HG03103 (cell line): Measurements from ENCODE around the gene TAF13.
"Not testable (repeated sequence)": the region's sequence is repeated elsewhere in the genome, so short reads cannot be mapped to it uniquely, and the experiment has no call there.

ENCODE experiments used
- ATAC-seq: cut with Tn5 transposase; IDR thresholded peaks from one replicate; pipeline ENCODE4 v1.9.1; 2021; ENCODE audit warnings: low read depth; ENCODE audit not compliant: unreplicated experiment

Gene TAF13

DNA sequence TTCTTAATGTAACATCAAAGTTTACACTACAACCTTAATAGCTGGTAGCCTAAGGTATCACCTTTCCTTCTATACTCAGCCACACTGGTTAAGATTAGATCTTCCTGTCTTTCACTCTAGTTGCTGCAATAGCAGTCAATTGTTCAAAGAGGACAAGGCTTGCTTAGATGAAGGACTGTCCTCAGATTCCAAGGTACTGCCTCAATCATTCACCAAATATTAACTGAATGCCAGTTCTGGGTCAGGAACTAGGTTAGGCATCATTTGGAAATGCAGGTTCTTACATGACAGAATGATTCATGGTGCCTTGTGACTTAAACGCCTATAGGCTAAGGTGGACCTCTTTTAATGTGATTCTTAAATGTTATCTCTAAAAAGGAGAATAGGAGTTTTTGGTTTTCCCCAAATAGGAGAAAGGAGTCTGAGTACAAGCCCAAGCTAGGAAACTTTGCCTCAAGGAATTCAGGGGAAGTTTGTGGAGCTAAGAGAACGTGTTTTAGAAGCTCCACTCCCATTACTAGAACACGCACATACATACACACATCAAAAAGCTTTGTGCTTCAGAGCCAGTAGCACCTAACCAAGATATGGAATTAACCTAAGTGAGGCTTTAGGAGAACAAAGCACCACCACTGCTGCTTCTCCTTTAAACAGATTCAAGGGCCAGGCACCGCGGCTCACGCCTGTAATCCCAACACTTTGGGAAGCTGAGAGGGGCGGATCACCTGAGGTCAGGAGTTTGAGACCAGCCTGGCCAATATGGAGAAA is 25.4 kb downstream of the TAF13 start:
- no peak for ATAC-seq

DNA sequence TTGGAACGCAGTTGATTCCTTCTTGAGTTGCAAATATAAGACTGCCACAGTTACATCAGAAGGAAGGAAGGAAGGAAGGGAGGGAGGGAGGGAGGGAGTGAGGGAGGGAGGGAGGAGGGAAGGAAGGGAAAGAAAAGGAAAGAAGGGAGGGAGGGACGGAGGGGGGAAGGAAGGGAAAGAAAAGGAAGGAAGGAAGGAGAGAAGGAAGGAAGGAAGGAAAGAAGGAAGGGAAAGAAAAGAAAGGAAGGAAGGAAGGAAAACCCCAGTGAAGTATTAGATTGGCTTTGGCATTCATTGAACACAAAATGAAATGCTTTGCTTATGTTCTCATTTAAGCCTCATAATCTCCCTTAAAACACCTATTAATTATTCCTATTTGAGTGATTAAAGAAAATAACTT is 27.5 kb downstream of the TAF13 start:
- ATAC-seq, result no peak

DNA sequence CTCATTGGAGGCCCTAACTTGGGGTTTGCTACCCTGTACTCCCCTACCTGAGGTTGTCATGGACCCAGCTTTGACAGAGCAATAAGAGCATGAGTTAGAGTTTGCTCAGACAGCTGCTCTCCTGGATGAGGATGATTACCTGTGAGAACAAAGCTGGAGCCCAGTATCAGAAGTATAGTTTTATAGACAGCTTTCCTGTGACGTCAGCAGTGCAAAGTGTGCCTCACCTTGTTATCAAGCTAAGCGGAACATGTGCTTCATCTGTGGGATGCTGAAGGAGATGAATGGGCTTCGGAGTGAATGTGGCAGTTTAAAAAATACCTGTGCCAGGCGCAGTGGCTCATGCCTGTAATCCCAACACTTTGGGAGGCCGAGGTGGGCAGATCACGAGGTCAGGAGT is 28.5 kb downstream of the TAF13 start:
- ATAC-seq, result no peak

DNA sequence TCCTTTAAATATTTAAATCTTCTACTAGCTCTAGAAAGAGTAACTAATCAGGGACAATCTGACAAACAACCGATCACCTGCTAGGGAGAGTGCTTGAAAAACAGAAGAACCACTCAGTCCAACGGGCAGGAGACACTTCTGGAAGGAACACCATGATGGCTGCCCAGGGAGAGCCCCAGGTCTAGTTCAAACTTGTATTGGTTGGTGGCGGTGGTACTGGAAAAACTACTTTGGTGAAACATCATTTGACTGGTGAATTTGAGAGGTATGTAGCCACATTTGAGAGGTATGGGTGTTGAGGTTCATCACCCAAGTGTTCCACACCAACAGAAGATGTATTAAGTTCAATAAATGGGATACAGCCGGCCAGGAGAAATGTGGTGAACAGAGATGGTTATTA is 29.1 kb downstream of the TAF13 start:
- no peak for ATAC-seq

DNA sequence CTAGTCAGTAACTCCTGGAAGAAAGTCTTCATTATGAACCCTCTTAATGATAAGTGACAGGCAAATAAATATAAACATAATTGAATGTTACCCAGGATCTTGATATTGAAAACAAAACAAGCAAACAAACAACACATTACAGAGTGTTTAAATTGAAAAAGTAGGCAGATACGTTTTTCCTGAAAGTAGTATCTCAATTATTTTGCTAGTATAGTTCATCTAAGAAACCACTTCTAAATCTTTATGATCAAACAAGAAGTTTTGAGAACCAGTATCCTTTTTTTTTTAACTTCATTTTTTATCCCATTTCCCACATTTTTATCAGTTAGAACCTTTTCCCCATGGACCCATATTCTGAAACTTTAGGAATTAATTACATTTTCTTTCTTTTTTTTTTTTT is 30.2 kb downstream of the TAF13 start:
- no peak for ATAC-seq

DNA sequence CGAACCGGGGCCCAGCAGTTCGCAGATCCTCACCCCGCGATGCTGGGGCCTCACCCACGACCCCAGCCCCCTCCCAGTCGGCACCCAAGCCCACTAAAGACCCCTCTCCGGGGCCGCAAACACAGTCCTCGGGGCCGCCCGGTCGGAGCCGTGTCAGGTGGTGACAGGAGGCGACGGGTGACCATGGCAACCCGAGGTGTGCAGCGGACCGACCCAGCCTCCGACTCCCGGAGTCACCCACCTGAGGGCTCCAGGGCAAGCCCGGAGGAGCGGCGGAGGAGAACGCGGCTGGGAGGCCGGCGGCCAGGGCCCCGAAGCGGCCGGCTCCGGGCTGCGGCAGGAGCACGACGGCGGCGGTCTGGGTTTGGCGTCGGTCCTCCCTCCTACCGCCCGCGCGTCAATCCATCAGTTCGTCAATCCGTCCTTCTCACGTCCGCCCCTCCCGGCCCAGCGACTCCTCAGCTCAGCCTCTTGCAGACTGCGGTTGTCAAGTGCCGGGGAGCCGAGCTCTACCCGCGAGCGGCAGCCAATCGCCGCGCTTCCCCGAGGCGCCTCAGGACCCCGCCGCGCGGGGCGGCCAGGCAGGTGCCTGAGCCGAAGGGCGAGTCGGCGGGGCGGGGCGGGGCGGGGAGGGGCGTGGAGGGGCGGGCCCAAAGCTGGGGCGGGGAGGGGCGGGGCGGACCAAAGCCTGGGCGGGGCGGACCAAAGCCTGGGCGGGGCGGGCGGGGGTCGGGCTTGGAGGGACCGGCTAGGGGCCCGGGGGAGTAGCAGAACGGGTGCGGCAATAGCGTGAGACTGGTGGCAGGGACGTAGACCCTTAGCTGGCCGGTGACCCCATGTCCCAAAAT is 34.0 kb downstream of the TAF13 start, which contains the start of gene WDR47:
Gene WDR47, minus strand, starts transcription at position 482 of the 848 bp plus-strand sequence. CDS start 18,590 bp downstream, outside the sequence.
- ATAC-seq, result peak; percentile 87

DNA sequence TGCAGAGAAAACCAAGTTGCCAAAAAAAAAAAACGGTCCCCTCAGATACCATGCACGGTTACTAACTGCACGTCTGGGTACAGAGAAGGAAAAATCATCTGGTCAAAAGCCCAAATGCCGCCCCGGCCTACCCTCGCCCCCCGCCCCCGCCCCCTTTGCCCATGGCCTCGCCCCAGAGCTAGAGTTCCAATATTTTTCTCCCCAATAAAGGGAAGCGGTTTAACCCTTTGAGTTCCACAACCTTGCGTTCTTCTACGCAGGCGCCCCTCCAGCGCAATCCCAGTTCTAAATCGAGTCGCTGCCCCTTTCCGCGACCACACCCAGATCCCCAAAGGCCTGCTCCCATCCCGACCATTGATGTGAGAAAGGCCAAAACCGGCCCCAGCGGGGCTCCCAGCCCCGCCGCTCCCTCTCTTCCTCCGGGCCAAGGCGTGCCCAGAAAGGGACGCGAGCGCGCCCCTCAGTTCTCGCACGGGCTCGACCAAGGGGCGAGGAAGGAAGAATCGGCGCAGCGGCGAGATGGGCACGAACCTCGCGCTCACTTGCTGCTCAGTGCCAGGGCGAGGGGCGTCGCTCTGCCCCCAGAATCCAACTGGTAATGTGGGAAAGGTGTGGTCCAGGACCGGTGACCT is 34.7 kb downstream of the TAF13 start:
- peak; percentile 15 for ATAC-seq

DNA sequence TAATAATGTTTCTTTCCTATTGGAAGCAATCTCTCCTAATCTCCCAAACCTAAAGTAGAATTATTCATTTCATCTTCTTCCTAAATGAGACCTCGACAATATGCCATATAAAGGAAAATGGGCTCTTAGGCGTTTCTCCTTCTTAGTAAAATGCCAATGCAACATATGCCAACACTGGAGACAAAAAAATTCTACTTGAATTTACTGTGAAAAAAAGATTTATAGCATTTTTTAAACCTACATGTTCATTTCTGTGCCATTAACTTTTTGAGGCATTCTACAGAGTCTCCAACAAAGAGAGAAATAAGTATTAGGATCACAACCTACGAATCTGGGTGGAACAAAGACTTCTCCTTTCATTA is 35.2 kb downstream of the TAF13 start:
- ATAC-seq, result no peak

DNA sequence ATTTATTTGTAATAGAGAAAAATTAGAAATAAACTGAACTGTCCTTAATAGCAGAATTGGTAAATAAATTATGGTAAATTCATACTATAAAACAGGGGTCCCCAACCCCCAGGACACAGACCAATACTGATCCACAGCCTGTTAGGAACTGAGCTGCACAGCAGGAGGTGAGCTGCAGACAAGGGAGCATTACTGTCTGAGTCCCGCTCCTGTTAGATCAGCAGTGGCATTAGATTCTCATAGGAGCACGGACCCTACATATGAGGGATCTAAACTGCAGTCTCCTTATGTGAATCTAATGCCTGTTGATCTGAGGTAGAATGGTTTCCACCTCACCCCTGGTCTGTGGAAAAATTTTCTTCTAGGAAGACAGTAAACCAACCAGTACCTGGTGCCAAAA is 41.4 kb downstream of the TAF13 start:
- no peak for ATAC-seq

DNA sequence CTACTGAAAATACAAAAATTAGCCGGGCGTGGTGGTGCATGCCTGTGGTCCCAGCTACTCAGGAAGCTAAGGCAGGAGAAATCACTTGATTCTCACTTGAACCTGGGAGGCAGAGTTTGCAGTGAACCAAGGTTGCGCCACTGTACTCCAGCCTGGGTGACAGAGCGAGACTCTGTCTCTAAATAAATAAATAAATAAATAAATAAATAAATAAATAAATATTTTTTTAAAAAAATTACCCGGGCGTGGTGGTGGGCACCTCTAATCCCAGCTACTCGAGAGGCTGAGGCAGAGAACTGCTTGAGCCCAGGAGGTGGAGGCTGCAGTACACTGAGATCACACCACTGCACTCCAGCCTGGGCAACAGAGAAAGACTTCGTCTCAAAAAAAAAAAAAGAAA is 46.3 kb downstream of the TAF13 start:
- ATAC-seq, result not testable (repeated sequence)

DNA sequence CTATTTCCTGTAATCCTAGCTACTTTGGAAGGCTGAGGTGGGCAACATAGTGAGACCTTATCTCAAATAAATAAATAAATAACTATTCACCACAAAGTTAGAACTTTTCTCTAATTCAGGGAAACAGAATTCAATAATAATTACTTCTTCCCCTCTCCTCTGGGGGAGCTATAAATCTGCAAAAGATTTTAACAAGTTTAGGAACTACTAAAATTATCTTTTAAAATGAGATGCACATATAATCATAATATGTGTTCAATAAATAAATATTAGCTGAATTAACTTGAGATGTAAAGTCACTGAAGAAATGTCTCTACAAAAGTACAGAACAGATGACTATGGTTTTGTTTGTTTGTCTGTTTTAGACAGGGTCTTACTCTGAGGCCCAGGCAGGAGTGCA is 48.0 kb downstream of the TAF13 start:
- no peak for ATAC-seq

DNA sequence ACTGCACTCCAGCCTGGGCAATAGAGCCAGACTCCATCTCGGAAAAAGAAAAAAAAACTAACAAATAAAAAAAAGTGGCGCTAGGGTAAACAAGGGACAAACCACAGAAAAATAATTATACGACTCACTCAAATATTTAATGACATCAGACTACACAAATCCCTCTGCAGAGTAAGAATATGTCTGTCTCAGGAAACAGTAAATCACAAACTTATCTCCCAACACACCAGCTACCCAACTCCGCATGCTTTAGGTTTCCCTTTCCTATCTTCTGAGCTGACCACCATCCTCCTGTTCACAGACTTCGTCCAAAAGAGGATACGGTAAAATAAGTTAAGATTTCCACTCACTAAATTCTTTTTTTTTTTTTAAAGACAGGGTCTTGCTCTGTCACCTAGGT is 50.1 kb downstream of the TAF13 start:
- ATAC-seq, result no peak

DNA sequence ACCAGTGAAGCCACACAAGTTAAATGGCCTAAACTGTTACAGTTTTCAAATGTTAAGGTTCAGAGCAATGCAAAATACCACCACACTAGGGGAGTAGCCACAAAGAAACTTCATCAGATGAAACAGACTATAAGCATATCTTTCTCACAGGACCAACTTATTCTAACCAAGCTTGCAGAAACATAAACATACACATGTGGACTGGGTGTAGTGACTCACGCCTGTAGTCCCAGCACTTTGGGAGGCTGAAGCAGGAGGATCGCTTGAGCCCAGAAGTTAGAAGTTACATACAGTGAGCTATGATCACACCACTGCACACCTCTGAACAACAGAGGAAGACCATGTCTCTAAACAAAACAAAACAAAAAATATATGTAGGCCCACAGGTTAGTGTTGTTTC is 51.2 kb downstream of the TAF13 start:
- no peak for ATAC-seq

DNA sequence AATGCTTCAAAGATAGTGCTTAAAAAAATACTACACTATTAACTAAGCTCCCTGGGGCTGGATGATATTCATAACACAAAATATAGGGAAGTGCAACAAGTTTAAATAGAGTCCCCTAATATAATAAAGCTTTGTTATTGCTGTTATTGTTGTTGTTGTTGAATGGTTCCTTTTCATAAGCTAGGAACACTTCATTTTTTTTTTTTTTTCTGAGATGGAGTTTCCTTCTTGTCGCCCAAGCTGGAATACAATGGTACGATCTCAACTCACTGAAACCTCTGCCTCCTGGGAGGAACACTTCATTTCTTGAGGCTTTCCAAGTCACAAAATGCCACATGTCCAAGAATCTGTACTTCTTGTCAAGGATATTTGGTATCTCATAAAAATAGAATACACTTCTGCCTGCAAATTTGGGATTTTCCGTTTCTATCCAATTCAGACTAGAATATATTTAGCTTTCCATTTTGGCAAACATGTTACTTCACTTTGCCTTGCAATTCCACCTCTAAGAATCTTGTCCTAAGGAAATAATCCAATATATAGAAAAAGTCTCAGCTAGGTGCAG is 55.0 kb downstream of the TAF13 start:
- no peak for ATAC-seq

DNA sequence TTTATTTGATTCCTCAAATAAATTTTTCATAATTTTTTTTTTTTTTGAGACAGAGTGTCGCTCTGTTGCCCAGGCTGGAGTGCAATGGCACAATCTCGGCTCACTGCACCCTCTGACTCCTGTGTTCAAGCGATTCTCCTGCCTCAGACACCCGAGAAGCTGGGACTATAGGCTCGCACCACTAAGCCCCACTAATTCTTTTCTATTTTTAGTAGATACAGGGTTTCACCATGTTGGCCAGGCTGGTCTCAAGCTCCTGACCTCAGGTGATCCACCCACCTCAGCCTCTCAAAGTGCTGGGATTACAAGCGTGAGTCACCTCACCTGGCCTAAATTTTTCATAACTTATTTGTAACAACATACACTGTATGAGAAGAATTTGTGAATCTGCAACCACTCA is 58.1 kb downstream of the TAF13 start:
- ATAC-seq, result not testable (repeated sequence)

DNA sequence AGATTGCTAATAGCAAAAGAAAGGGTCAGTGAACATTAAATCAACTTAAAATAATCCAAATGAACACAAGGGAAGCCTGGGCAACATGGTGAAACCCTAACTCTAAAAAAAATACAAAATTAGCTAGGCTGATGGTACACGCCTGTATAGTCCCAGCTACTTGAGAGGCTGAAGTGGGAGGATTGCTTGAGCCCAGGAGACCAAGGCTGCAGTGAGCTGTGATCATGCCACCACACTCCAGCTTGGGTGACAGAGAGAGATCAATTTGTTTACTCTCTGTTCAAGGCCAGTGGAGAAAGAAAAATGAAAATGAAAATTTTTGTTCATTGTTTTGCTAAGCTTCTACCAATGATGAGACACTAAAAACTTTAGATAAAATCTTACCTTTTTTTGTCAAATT is 58.7 kb downstream of the TAF13 start:
- ATAC-seq, result no peak
